OCI-M1 (cell line): ENCODE data around the gene TMEM92.

Source experiments
- DNase-seq: peaks from one replicate; lab custom pipeline; 2025; lab: John Stamatoyannopoulos, UW

TMEM92 gene

DNA sequence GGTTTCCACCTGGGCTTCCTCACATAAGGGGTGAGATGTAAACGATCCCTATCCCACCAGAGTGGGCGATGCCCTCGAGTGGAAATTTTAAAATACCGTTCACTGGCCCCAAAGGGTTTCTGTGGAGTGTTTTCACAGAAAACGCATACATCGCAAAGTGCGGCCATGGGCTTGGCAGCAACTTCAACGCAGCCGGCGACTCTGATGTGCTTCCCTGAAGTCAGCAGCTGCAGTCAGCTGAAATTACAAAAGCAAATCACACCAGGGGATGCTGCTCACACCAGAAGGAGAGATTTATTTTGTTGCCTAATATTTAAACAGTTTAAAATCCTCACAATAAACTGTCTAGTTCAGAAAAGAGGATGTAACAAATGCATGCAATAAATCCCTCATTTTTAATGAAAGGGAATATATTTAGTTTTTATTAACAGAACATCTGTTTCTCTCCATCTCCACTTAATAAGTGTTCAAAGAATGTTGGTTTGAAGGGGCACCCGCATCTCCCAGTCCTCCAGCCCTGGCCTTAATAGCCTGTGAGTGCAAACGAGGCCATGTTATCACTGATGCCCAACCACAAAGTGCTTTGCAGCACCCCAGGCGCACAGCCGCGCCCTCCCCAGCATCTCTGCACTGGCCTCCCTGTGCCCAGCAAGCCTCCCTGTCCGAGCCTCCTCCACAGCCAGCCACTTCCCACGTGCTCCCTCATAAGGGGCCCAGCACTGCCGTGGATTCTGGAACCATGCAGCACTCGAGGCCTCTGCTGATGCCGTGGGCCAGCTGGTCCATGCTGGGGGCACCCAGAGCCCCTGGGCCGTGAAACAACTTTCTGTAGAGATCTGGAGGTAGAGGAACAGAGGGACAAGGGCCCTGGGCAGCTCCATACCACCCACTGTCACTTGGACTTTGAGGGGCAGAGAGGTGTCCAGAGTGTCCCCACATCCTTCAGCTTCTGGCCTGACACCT, 54.4 kb downstream of the TMEM92 start:
- DNase-seq: no peak

DNA sequence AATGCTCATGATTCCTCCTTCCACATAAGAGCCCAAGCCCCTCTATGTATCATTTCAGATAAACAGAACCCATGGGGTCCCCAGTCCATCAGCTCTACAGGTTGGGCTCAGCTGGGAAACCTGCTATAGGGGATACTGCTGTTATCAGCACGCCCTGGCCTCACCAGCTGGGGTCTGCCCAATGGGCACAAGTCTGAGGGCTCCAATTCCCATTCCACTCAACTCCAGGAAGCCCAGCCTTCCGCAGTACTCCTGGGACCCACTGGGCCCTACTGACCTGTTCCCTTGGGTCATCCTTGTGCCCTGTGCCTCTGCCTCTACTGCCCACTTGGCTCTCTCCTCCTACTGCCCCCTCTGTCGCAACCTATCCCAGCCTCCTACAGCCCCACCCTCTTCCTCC, 55.5 kb downstream of the TMEM92 start:
- DNase-seq: no peak

DNA sequence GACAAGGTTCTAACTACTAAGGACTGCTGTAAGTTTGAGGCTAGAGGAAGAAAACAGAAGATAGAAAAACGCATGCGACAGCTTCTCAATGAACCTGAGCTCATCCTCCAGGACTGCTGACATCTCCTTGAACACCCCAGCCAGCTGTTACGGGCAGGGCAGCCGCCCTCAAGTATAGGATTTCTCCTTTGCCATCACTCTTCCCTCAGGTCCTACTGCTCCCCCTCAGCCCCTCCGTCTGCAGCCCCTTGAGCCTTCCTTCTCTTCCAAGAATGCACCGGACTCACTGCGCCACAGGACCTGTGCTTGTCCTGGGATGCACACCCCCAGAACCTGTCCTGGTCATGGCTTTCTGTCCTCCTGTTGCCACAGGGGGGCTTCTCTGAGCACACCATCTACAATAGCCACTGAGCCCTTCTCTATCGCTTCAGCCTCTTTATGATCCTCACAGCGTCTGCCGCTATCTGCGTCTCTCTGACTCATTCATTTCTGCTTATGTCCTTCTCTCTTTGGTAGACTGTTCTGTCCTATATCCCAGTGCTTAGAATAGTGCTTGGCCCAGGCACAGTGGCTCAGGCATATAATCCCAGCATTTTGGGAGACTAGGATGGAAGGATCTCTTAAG, 56.0 kb downstream of the TMEM92 start:
- no peak for DNase-seq
